Heart right ventricle (tissue), 16 donors: ENCODE measurements around the gene KRT82. TPM values are rescaled to one million over a fixed set of nuclear protein-coding genes. Genes with fewer than 3 reads are reported as not detected.

ENCODE experiments used
- ATAC-seq, 8 donors: fragments of 200-7000 bp; cut with Tn5 transposase; one replicate each; pipeline ENCODE4 v1.9.1; 2020; ENCODE audit warnings: mild to moderate bottlenecking in 8 of 8, moderate library complexity in 8 of 8, moderate number of reproducible peaks in 1 of 8
- DNase-seq, 2 donors: peaks; one replicate each; pipeline ENCODE4 v3.0.0-alpha.2; 2020
- H3K27ac ChIP-seq, 10 donors: fragments of 200-600 bp; sonication (generic) in 2 of 10; one replicate each; pipeline versions ENCODE4 v1.5.0 to v1.8.0; 2020 to 2022; ENCODE audit warnings: mild to moderate bottlenecking in 3 of 10
- H3K27me3 ChIP-seq, 7 donors: fragments of 200-600 bp; one replicate each; pipeline ENCODE4 v1.8.0; 2021 to 2022; ENCODE audit warnings: mild to moderate bottlenecking in 2 of 7
- H3K36me3 ChIP-seq, 9 donors: fragments of 200-600 bp; sonication (generic) in 1 of 9; one replicate each; pipeline versions ENCODE4 v1.5.0 to v1.8.0; 2020 to 2022; ENCODE audit warnings: mild to moderate bottlenecking in 2 of 9
- H3K4me1 ChIP-seq, 9 donors: fragments of 200-600 bp; sonication (generic) in 1 of 9; one replicate each; pipeline versions ENCODE4 v1.5.0 to v1.8.0; 2020 to 2022; ENCODE audit warnings: mild to moderate bottlenecking in 4 of 9
- H3K4me3 ChIP-seq, 10 donors: fragments of 200-600 bp; sonication (generic) in 2 of 10; one replicate each; pipeline versions ENCODE4 v1.5.0 to v1.8.0; 2020 to 2022; ENCODE audit warnings: mild to moderate bottlenecking in 7 of 10, moderate library complexity in 2 of 10
- H3K9me3 ChIP-seq, 11 donors: fragments of 200-600 bp in 10 of 11; sonication (generic) in 2 of 11; one replicate each; pipeline versions ENCODE4 v1.5.0 to v1.8.0; 2013 to 2022; ENCODE audit warnings: mild to moderate bottlenecking in 2 of 11, control low read depth in 1 of 11, moderate library complexity in 1 of 11
- WGBS, 2 donors: extraction: QIAGEN DNeasy Blood & Tissue Kit; methylation state at CpG; one replicate each; pipeline ENCODE4 v1.1.7; 2013; ENCODE audit warnings: inconsistent platforms in 1 of 2; 5-methylcytosine and 5-hydroxymethylcytosine counted together
- intact Hi-C, 10 donors: fragments of 100-400 bp; cut with DNase I; formaldehyde crosslinking; loops; one replicate each; pipeline versions ENCODE4 v1.11.1 to v1.14.2; 2022
- polyA plus RNA-seq, 2 donors: library from polyadenylated mRNA; stranded (reverse); fragments of 200-250 nt; gene quantifications; one replicate each; pipeline ENCODE4 v1.2.3, GENCODE V29; 2013
- total RNA-seq, 10 donors: library from RNA; stranded (reverse); fragmentation: NEBNext Ultra II Directional in 3 of 10; extraction: Animal tissue kit (Norgen Biotek cat#: 25700) in 3 of 10; gene quantifications; one replicate each; pipeline versions ENCODE4 v1.2.1 to v1.2.4, GENCODE V29; 2021 to 2023
- TF ChIP-seq, protein P1 (sequence below), 9 donors: fragments of 200-600 bp; sonication (generic) in 2 of 9; IDR thresholded peaks; one replicate each; pipeline versions ENCODE4 v1.5.0 to v1.8.0; 2021 to 2022; ENCODE audit warnings: antibody characterized with exemption in 9 of 9, mild to moderate bottlenecking in 5 of 9, moderate library complexity in 1 of 9
- donor health status: Arrhythmogenic right ventricular cardiomyopathy.
- donor health status: ischemic (EF 13 %, LVEDD 7.1; RV severe dilation, severe dysfunction).
- donor health status: healthy with polysubstance abuse.
- donor health status: DM: no; HTN: yes; CAD: no.
- donor health status: DM: no; HTN: no; CAD: no.
- donor health status: ischemic (EF 25% LVEDD 6.9; RV normal size, moderate dysfunction).
- donor health status: ischemic (EF 25% LVEDD 5.7; RV mildly dilated, moderate dysfunction).
- donor health status: healthy.
- donor health status: DM: yes; HTN: yes; CAD: no.
- donor health status: Ischemic cardiomyopathy.
- donor health status: ischemic (EF 35%, LVEDD 5.7; RV mildly dilated, moderate dysfunction).
- donor health status: nonischemic (EF 11% LVEDD 7.7; RV severe dilation, severe dysfunction).
- donor health status: DM: yes; HTN: yes; CAD: no.
- donor health status: PGD.
- donor health status: ischemic (EF 29% LVEDD 5.4; RV normal size, mild dysfunction).
- donor health status: nonischemic (EF 23%, LVEDD 6.1; RV moderate dilation, normal function).

The KRT82 gene
- total and polyA plus RNA-seq, 12 donors: not detected

DNA sequence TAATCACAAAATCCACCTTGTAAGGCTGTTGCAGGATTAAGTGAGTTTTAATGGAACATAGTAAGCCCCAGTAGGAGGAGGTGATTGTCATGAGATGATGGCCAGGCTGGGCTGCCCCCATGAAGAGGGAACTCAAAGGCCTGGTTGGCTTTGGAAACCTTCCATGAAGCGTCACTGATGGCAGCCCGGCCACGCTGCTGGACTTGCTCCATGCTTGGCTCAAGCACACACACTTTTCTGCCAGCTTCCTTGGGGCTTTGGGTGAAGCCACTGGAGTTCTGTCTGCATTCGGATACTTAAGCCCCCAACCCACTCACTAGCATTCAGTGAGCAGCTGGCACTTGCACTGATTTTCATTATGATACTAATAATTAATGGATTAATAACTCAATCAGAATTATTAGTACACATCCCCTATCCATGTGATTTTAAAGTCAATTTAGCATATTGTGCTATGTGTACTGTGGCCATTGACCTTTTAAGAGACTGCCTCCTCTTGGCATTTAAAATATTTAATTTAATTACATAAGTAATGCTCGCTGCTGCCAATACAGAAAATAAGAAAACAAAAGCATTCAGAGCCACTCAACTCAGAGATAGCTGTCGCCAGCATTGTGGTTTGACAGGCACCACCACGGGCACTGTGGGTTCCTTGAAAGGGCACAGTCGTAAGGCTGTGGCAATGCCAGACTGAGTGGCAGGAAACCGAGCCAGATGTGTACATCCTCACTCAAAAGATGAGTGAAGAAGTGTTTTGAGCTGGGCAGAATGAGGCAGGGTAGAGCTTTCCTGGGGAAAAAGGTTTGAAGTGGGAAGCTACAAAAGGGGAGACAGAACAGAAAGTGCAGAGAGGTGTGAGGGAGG is 54.7 kb downstream of the KRT82 start:
- peaks cover 0 to 6% (median 3%) of the 10 kb centered on the region in 9 donors for H3K4me1 ChIP-seq
- no peak overlapping the region for H3K4me3 ChIP-seq
- no peak overlapping the region for H3K27ac ChIP-seq
- peaks cover 0 to 44% (median 23%) of the 10 kb centered on the region in 7 donors for H3K27me3 ChIP-seq
- TF ChIP-seq, protein P1, sequence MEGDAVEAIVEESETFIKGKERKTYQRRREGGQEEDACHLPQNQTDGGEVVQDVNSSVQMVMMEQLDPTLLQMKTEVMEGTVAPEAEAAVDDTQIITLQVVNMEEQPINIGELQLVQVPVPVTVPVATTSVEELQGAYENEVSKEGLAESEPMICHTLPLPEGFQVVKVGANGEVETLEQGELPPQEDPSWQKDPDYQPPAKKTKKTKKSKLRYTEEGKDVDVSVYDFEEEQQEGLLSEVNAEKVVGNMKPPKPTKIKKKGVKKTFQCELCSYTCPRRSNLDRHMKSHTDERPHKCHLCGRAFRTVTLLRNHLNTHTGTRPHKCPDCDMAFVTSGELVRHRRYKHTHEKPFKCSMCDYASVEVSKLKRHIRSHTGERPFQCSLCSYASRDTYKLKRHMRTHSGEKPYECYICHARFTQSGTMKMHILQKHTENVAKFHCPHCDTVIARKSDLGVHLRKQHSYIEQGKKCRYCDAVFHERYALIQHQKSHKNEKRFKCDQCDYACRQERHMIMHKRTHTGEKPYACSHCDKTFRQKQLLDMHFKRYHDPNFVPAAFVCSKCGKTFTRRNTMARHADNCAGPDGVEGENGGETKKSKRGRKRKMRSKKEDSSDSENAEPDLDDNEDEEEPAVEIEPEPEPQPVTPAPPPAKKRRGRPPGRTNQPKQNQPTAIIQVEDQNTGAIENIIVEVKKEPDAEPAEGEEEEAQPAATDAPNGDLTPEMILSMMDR (IDR thresholded peaks at IDR 0.05): no peak
- WGBS, 2 donors: 44 to 51% methylated on average over 9 of the region's 9 CpGs
- DNase-seq: peak; percentile 54 to 61
- H3K9me3 ChIP-seq: no peaks in the 10 kb centered on the region
- no peaks in the 10 kb centered on the region for H3K36me3 ChIP-seq
- intact Hi-C loops: no loop called here
- ATAC-seq: peak in 7 of 8 donors; percentile 50 to 88 (median 71)

DNA sequence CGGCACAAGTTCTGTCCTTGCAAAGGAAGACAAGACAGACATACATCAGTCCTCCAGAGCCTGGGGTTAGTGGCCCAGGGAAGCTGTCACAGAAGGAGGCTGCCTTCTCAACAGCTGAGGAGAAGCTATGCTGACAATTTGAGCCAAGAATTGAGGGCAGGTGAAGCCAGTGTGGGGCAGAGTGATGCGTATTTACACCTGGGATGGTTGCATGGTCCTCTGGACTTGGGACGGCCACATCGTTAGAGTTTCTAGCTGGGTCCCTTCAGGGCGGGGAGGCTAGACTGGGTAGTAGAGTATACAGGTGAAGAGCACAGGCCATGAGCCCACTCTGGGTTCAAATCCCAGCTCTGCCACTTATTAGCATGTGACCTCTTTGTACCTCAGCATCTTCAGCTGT is 55.3 kb downstream of the KRT82 start:
- no peak for ATAC-seq

DNA sequence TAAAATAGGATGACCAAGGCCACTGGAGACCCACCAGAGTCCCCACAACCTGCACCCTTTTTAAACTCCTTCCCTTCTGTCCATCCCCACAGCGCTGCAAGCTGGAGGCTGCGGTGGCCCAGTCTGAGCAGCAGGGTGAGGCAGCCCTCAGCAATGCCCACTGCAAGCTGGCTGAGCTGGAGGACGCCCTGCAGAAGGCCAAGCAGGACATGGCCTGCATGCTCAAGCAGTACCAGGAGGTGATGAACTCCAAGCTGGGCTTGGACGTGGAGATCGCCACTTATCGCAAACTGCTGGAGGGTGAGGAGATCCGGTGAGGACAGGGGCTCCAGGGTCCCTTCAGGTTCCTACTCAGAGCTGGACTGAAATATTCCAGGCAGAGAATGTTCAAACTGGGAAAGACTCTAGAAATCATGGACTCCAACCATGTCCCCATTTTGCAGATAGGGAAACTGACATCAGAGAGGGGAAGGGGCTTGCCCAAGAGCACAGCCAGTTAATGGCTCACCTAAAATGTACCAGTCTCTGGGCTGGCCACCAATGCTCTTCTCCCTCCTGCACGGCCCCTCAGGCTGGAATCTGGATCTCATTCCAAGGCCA is 56.0 kb downstream of the KRT82 start:
- TF ChIP-seq, protein P1 (IDR thresholded peaks at IDR 0.05): no peak
- H3K4me3 ChIP-seq: no peak overlapping the region
- 83 to 89% methylated on average over 8 of the region's 8 CpGs for WGBS, 2 donors
- H3K4me1 ChIP-seq: peaks cover 0 to 13% (median 4%) of the 10 kb centered on the region in 9 donors
- H3K27ac ChIP-seq: no peak overlapping the region
- no peaks in the 10 kb centered on the region for H3K9me3 ChIP-seq
- DNase-seq: no peak
- ATAC-seq: no peak
- H3K36me3 ChIP-seq: no peaks in the 10 kb centered on the region
- intact Hi-C loops: no loop called here
- peaks cover 0 to 32% (median 10%) of the 10 kb centered on the region in 7 donors for H3K27me3 ChIP-seq

More for the DNA sequence above, 55.3 kb downstream of the KRT82 start:
- Histone ChIP-seq H3K4me1 (peaks cover 0 to 12% (median 4%) of the 10 kb centered on the region in 9 donors), H3K4me3 (no peak overlapping the region), H3K36me3 (no peaks in the 10 kb centered on the region), H3K27ac (no peak overlapping the region), H3K27me3 (peaks cover 0 to 38% (median 17%) of the 10 kb centered on the region in 7 donors), H3K9me3 (no peaks in the 10 kb centered on the region)
- DNase-seq: no peak
- 92% methylated on average over 5 of the region's 5 CpGs for WGBS, 2 donors
- intact Hi-C loops: no loop called here
- TF ChIP-seq, protein P1 (IDR thresholded peaks at IDR 0.05): no peak

DNA sequence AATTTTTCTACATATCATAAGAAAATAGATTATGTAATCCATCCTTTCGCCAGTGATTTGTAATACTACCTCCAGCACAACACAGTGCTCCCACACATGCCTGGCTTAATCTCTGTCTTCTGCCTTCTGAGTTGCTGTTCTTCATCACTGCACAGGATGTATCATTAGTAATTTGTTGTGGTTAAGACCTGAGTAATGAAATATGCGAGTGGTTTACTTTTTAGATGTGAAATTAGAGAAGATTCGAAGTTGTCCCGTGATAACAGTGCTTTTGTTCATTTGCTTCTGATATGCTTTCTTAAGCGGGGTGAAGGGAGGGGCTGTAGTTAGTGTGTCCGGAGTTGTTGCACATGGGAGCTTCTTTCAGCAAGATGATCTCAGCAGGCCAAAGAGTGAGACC is 56.9 kb downstream of the KRT82 start:
- H3K27me3 ChIP-seq: peaks cover 0 to 22% (median under 1%) of the 10 kb centered on the region in 7 donors
- WGBS, 2 donors: 60 to 81% methylated on average over 6 of the region's 6 CpGs
- H3K9me3 ChIP-seq: no peaks in the 10 kb centered on the region
- TF ChIP-seq, protein P1 (IDR thresholded peaks at IDR 0.05): no peak
- no peak overlapping the region for H3K4me3 ChIP-seq
- no peaks in the 10 kb centered on the region for H3K36me3 ChIP-seq
- no peak for DNase-seq
- H3K4me1 ChIP-seq: peaks cover 0 to 13% (median 4%) of the 10 kb centered on the region in 9 donors
- intact Hi-C loops: no loop called here
- no peak overlapping the region for H3K27ac ChIP-seq
- ATAC-seq: no peak
